ENCODE results near the gene ATP6V1G3.
"Not testable (repeated sequence)": the region's sequence is repeated elsewhere in the genome, so short reads cannot be mapped to it uniquely, and the experiment has no call there.

Gene ATP6V1G3

GRCh38 chr1:198481661-198482060 lies 58.8 kb downstream of the ATP6V1G3 start:
- H4K20me1 ChIP-seq (ENCODE audit: insufficient read depth): no peaks in the 10 kb centered on the region
- H2AFZ ChIP-seq (ENCODE audit: low read depth): no peak overlapping the region
- H3K36me3 ChIP-seq (ENCODE audit: insufficient read depth): no peaks in the 10 kb centered on the region
- no peak for TF ChIP-seq CTCF (conservative IDR thresholded peaks at IDR 0.05; ENCODE audit: low read depth, low read length)
- no peak overlapping the region for H3K4me3 ChIP-seq (IDR thresholded peaks at IDR 0.05; ENCODE audit: insufficient read depth, low read depth, low read length)
- H3K27me3 ChIP-seq (ENCODE audit: insufficient read depth, low read depth): no peaks in the 10 kb centered on the region
- H3K27ac ChIP-seq: no peak overlapping the region
- no peak overlapping the region for H3K9ac ChIP-seq
- no peak overlapping the region for H3K4me2 ChIP-seq
- no peaks in the 10 kb centered on the region for H3K4me1 ChIP-seq (ENCODE audit: low read depth, poor library complexity, severe bottlenecking)
- H3K79me2 ChIP-seq (ENCODE audit: insufficient read depth, low read depth): no peaks in the 10 kb centered on the region

- no peak overlapping the region for H3K4me3 ChIP-seq (IDR thresholded peaks at IDR 0.05; ENCODE audit: insufficient read depth, low read depth, low read length)
- no peak overlapping the region for H3K27ac ChIP-seq
- no peaks in the 10 kb centered on the region for H3K4me1 ChIP-seq (ENCODE audit: low read depth, poor library complexity, severe bottlenecking)
- H4K20me1 ChIP-seq (ENCODE audit: insufficient read depth): no peaks in the 10 kb centered on the region
- no peaks in the 10 kb centered on the region for H3K79me2 ChIP-seq (ENCODE audit: insufficient read depth, low read depth)
- H2AFZ ChIP-seq (ENCODE audit: low read depth): no peak overlapping the region
- H3K4me2 ChIP-seq: no peak overlapping the region
- no peaks in the 10 kb centered on the region for H3K27me3 ChIP-seq (ENCODE audit: insufficient read depth, low read depth)
- H3K36me3 ChIP-seq (ENCODE audit: insufficient read depth): no peaks in the 10 kb centered on the region
- TF ChIP-seq CTCF (conservative IDR thresholded peaks at IDR 0.05; ENCODE audit: low read depth, low read length): no peak
- H3K9ac ChIP-seq: no peak overlapping the region
These were observed 59.6 kb downstream of the ATP6V1G3 start for GRCh38 chr1:198480876-198481275.

GRCh38 chr1:198477354-198477753 lies 63.1 kb downstream of the ATP6V1G3 start:
- not testable (repeated sequence) for H3K27me3 ChIP-seq (ENCODE audit: insufficient read depth, low read depth); H3K36me3 ChIP-seq (ENCODE audit: insufficient read depth); H3K27ac ChIP-seq; H2AFZ ChIP-seq (ENCODE audit: low read depth); H3K4me1 ChIP-seq (ENCODE audit: low read depth, poor library complexity, severe bottlenecking); H3K9ac ChIP-seq; H3K4me3 ChIP-seq (IDR thresholded peaks at IDR 0.05; ENCODE audit: insufficient read depth, low read depth, low read length); H3K4me2 ChIP-seq; H3K79me2 ChIP-seq (ENCODE audit: insufficient read depth, low read depth); H4K20me1 ChIP-seq (ENCODE audit: insufficient read depth)

Data from KMS-11 (cell line).